MCF 10A (cell line): ENCODE results near the gene MOB1B. TPM values are rescaled to one million over a fixed set of nuclear protein-coding genes. Genes with fewer than 3 reads are reported as not detected.

ENCODE experiments used
- BruUV-seq: library from RNA; stranded (reverse); fragments of 400-500 nt; replicated peaks from 2 replicates; lab custom pipeline; 2021; lab: Mats Ljungman, UMichigan
- CTCF ChIA-PET: fragments of 300-600 bp; sonication (Branson Sonifier 250); formaldehyde crosslinking; extraction: SDS; loops from one replicate; lab custom pipeline; 2021; ENCODE audit warnings: antibody characterized with exemption, inconsistent platforms; lab: Yijun Ruan, JAX
- POLR2A ChIA-PET: fragments of 300-600, 350-650 bp; sonication (Branson Sonifier 250); formaldehyde crosslinking; extraction: SDS; loops from one replicate; lab custom pipeline; 2020; ENCODE audit warnings: antibody characterized with exemption, inconsistent platforms; lab: Yijun Ruan, JAX
- DNase-seq: peaks from one replicate; pipeline ENCODE4 v3.0.0-alpha.2; 2018; ENCODE audit not compliant: unreplicated experiment
- H3K27ac Mint-ChIP-seq: one replicate; pipeline ENCODE4 v1.8.0; 2022; ENCODE audit warnings: mild to moderate bottlenecking, low read depth, mixed read lengths; ENCODE audit not compliant: unreplicated experiment
- H3K27me3 Mint-ChIP-seq: one replicate; pipeline ENCODE4 v1.8.0; 2022; ENCODE audit warnings: mixed read lengths; ENCODE audit not compliant: insufficient read depth, unreplicated experiment
- H3K36me3 Mint-ChIP-seq: one replicate; pipeline ENCODE4 v1.8.0; 2022; ENCODE audit warnings: mild to moderate bottlenecking, moderate library complexity, mixed read lengths; ENCODE audit not compliant: insufficient read depth, unreplicated experiment
- H3K4me1 Mint-ChIP-seq: one replicate; pipeline ENCODE4 v1.8.0; 2022; ENCODE audit warnings: mixed read lengths; ENCODE audit not compliant: insufficient read depth, unreplicated experiment
- H3K4me3 Mint-ChIP-seq: one replicate; pipeline ENCODE4 v1.8.0; 2022; ENCODE audit warnings: mild to moderate bottlenecking, moderate library complexity, mixed read lengths; ENCODE audit not compliant: unreplicated experiment
- H3K9me3 Mint-ChIP-seq: one replicate; pipeline ENCODE4 v1.8.0; 2022; ENCODE audit warnings: mixed read lengths; ENCODE audit not compliant: unreplicated experiment
- CTCF ChIP-seq: fragments of 200-600 bp; IDR thresholded peaks from one replicate; pipeline ENCODE4 v1.8.0; 2022; ENCODE audit warnings: antibody characterized with exemption, mild to moderate bottlenecking; ENCODE audit not compliant: unreplicated experiment
- intact Hi-C: fragments of 100-400 bp; cut with micrococcal nuclease; formaldehyde crosslinking; loops from 2 replicates; pipeline ENCODE4 v1.14.1; 2022
- total RNA-seq: library from RNA; stranded (reverse); gene quantifications from 2 replicates; pipeline ENCODE4 v1.2.3, GENCODE V29; 2022

Gene MOB1B
- total RNA-seq, 1 experiment from 2014 or later: 16.1 TPM

GRCh38 chr4:70945046-70945445 is 42.9 kb downstream of the MOB1B start:
- H3K27ac Mint-ChIP-seq: no peak overlapping the region
- BruUV-seq: no TSS peak
- no peaks in the 10 kb centered on the region for H3K36me3 Mint-ChIP-seq
- H3K9me3 Mint-ChIP-seq: no peaks in the 10 kb centered on the region
- H3K4me1 Mint-ChIP-seq: peaks cover 6% of the 10 kb centered on the region
- no peak for TF ChIP-seq CTCF
- intact Hi-C loops: no loop called here
- no peak for DNase-seq
- H3K4me3 Mint-ChIP-seq: no peak overlapping the region
- H3K27me3 Mint-ChIP-seq: no peaks in the 10 kb centered on the region
- ChIA-PET CTCF (no interaction called here), POLR2A (interaction anchor here (0.6 to 0.8 kb wide), 2 partner anchors 21 to 53 kb away, joined by 3 read pairs; no protein-coding TSS in a partner anchor)

- no peak for TF ChIP-seq CTCF
- Mint-ChIP-seq H3K27me3 (no peaks in the 10 kb centered on the region), H3K9me3 (no peaks in the 10 kb centered on the region), H3K4me3 (no peak overlapping the region), H3K4me1 (peaks cover 6% of the 10 kb centered on the region), H3K27ac (no peak overlapping the region), H3K36me3 (no peaks in the 10 kb centered on the region)
- BruUV-seq: no TSS peak
- ChIA-PET CTCF (interaction anchor here (0.7 kb wide), 1 partner anchor 9 kb away, joined by 4 read pairs; no protein-coding TSS in a partner anchor), POLR2A (interaction anchor here (0.6 to 0.8 kb wide), 2 partner anchors 22 to 54 kb away, joined by 3 read pairs; no protein-coding TSS in a partner anchor)
- no peak for DNase-seq
- intact Hi-C loops: no loop called here
These were observed 43.4 kb downstream of the MOB1B start for GRCh38 chr4:70945452-70946055.

GRCh38 chr4:70946939-70947338 is 44.8 kb downstream of the MOB1B start:
- Mint-ChIP-seq H3K36me3 (no peaks in the 10 kb centered on the region), H3K27me3 (no peaks in the 10 kb centered on the region), H3K9me3 (no peaks in the 10 kb centered on the region), H3K4me1 (peaks cover 6% of the 10 kb centered on the region), H3K27ac (no peak overlapping the region), H3K4me3 (no peak overlapping the region)
- DNase-seq: no peak
- intact Hi-C loops: no loop called here
- no peak for TF ChIP-seq CTCF
- CTCF ChIA-PET: interaction anchor here (0.6 kb wide), 1 partner anchor 11 kb away, joined by 3 read pairs; no protein-coding TSS in a partner anchor
- no TSS peak for BruUV-seq
- POLR2A ChIA-PET: interaction anchor here (0.6 to 1.0 kb wide), 2 partner anchors 52 kb away, joined by 3 to 4 read pairs; no protein-coding TSS in a partner anchor

GRCh38 chr4:70948665-70949260 is 46.6 kb downstream of the MOB1B start:
- BruUV-seq: no TSS peak
- Mint-ChIP-seq H3K9me3 (no peaks in the 10 kb centered on the region), H3K27me3 (no peaks in the 10 kb centered on the region), H3K4me1 (peaks cover 6% of the 10 kb centered on the region), H3K4me3 (no peak overlapping the region), H3K36me3 (no peaks in the 10 kb centered on the region), H3K27ac (no peak overlapping the region)
- no peak for DNase-seq
- TF ChIP-seq CTCF: no peak
- intact Hi-C loops: no loop called here
- ChIA-PET POLR2A (no interaction called here), CTCF (interaction anchor here (0.6 to 1.1 kb wide), 3 partner anchors 8 to 113 kb away, joined by 3 to 4 read pairs (median 3); no protein-coding TSS in a partner anchor)
